GM12878 (cell line): ENCODE results near the gene MRPL36. TPM values are rescaled to one million over a fixed set of nuclear protein-coding genes. Genes with fewer than 3 reads are reported as not detected.

ENCODE experiments used
- ATAC-seq: fragments of 200-7000 bp; cut with Tn5 transposase; 3 replicates; pipeline ENCODE4 v1.9.1; 2020; ENCODE audit warnings: mild to moderate bottlenecking, moderate library complexity
- BruUV-seq: library from RNA; stranded (reverse); fragments of 400-500 nt; replicated peaks from 2 replicates; lab custom pipeline; 2021; lab: Mats Ljungman, UMichigan
- CTCF ChIA-PET: fragments of 300-600 bp; sonication (Branson Sonifier 250); formaldehyde crosslinking; extraction: SDS; loops from one replicate; lab custom pipeline; 2021; ENCODE audit warnings: inconsistent platforms; lab: Yijun Ruan, JAX
- POLR2A ChIA-PET: fragments of 350-600 bp; formaldehyde crosslinking; extraction: SDS; loops from one replicate; lab custom pipeline; 2021; ENCODE audit warnings: inconsistent platforms; lab: Charles Lee
- RAD21 ChIA-PET: fragments of 300-600 bp; sonication (Branson Sonifier 250); formaldehyde crosslinking; loops from one replicate; lab custom pipeline; 2023; ENCODE audit warnings: antibody characterized with exemption; ENCODE audit not compliant: unreplicated experiment; lab: Charles Lee
- SMC1A ChIA-PET: fragments of 300-600 bp; sonication (Branson Sonifier 250); formaldehyde crosslinking; loops from one replicate; lab custom pipeline; 2023; ENCODE audit not compliant: unreplicated experiment, uncharacterized antibody; lab: Charles Lee
- DNase-seq: peaks from one replicate; pipeline ENCODE4 v3.0.0-alpha.2; 2011; ENCODE audit warnings: low read depth, low spot score
- FAIRE-seq: peaks from 3 replicates; lab custom pipeline; 2011; peaks lifted over from hg19 to GRCh38; lab: Jason Lieb, UNC
- H2AFZ ChIP-seq: 2 replicates; pipeline ENCODE4 v1.6.0; 2011; ENCODE audit warnings: low read depth, low read length, control low read depth; ENCODE audit not compliant: control insufficient read depth
- H3K27ac ChIP-seq: 2 replicates; pipeline ENCODE4 v1.5.1; 2011; ENCODE audit warnings: control low read depth; ENCODE audit not compliant: control insufficient read depth, insufficient read depth
- H3K27me3 ChIP-seq, 2 experiments: replicated peaks in 1 of 2; 2 replicates each; pipeline versions ENCODE4 v1.6.0 to v1.6.1; 2011; ENCODE audit warnings: low read length in 1 of 2; ENCODE audit not compliant: control insufficient read depth in 2 of 2, insufficient read depth in 2 of 2
- H3K36me3 ChIP-seq, 2 experiments: 2 replicates each; pipeline ENCODE4 v1.5.1; 2011; ENCODE audit warnings: low read length in 1 of 2; ENCODE audit not compliant: control insufficient read depth in 2 of 2, insufficient read depth in 2 of 2
- H3K4me1 ChIP-seq: 2 replicates; pipeline ENCODE4 v1.6.1; 2011; ENCODE audit warnings: mild to moderate bottlenecking, low read length, moderate library complexity, mixed read lengths; ENCODE audit not compliant: control insufficient read depth, insufficient read depth
- H3K4me2 ChIP-seq: 2 replicates; pipeline ENCODE4 v1.6.0; 2011; ENCODE audit warnings: control low read depth; ENCODE audit not compliant: control insufficient read depth, insufficient read depth
- H3K4me3 ChIP-seq: fragments of 200-600 bp; sonication (generic); 2 replicates; pipeline ENCODE4 v1.5.1; 2016
- H3K79me2 ChIP-seq: 2 replicates; pipeline ENCODE4 v1.6.0; 2011; ENCODE audit warnings: low read length; ENCODE audit not compliant: control insufficient read depth, insufficient read depth
- H3K9ac ChIP-seq: 2 replicates; pipeline ENCODE4 v1.8.0; 2011; ENCODE audit warnings: low read length, control low read depth, mixed read lengths; ENCODE audit not compliant: control insufficient read depth, insufficient read depth
- H3K9me3 ChIP-seq: replicated peaks from 3 replicates; pipeline ENCODE4 v1.5.1; 2011; ENCODE audit warnings: mild to moderate bottlenecking, low read length; ENCODE audit not compliant: control insufficient read depth, insufficient read depth
- H4K20me1 ChIP-seq: 2 replicates; pipeline ENCODE4 v1.6.0; 2011; ENCODE audit not compliant: control insufficient read depth, insufficient read depth
- CBX3 ChIP-seq: fragments of 200-600 bp; sonication (generic); IDR thresholded peaks from 2 replicates; pipeline ENCODE4 v1.6.1; 2016; ENCODE audit warnings: low read depth, borderline replicate concordance
- CBX5 ChIP-seq: sonication (generic); IDR thresholded peaks from 2 replicates; pipeline ENCODE4 v1.6.1; 2016; ENCODE audit warnings: low read depth, moderate library complexity, mild to moderate bottlenecking, inconsistent platforms
- ETV6 ChIP-seq, 2 experiments: fragments of 450-650 bp in 1 of 2; IDR thresholded peaks in 1 of 2; conservative IDR thresholded peaks in 1 of 2; 2 replicates each; pipeline ENCODE4 v1.6.1; 2014; ENCODE audit warnings: antibody characterized with exemption in 1 of 2, borderline replicate concordance in 1 of 2, low read depth in 1 of 2, mild to moderate bottlenecking in 1 of 2, moderate library complexity in 1 of 2
- FOXM1 ChIP-seq: IDR thresholded peaks from 2 replicates; pipeline ENCODE4 v1.6.1; 2012; ENCODE audit warnings: low read depth, mild to moderate bottlenecking, inconsistent platforms, low read length, moderate library complexity
- GATAD2B ChIP-seq: fragments of 450-650 bp; conservative IDR thresholded peaks from 2 replicates; pipeline ENCODE4 v1.6.1; 2017; ENCODE audit warnings: low read depth, mild to moderate bottlenecking, moderate library complexity
- KDM1A ChIP-seq: fragments of 200-600 bp; sonication (generic); IDR thresholded peaks from 2 replicates; pipeline ENCODE4 v1.6.1; 2016; ENCODE audit warnings: borderline replicate concordance
- KLF5 ChIP-seq: fragments of 450-650 bp; IDR thresholded peaks from 2 replicates; pipeline ENCODE4 v1.6.1; 2014; ENCODE audit warnings: mild to moderate bottlenecking; ENCODE audit not compliant: partially characterized antibody
- NR2C2 ChIP-seq: IDR thresholded peaks from 2 replicates; pipeline ENCODE4 v1.6.1; 2011; ENCODE audit warnings: borderline replicate concordance, low read depth; ENCODE audit not compliant: control insufficient read depth, insufficient read length
- POLR2A ChIP-seq: IDR thresholded peaks from 2 replicates; pipeline ENCODE4 v1.6.1; 2011; ENCODE audit warnings: low read depth, mild to moderate bottlenecking, low read length
- RBBP5 ChIP-seq: fragments of 200-600 bp; sonication (generic); conservative IDR thresholded peaks from 2 replicates; pipeline ENCODE4 v1.6.1; 2016
- RUNX3 ChIP-seq: IDR thresholded peaks from 2 replicates; pipeline ENCODE4 v1.6.1; 2012; ENCODE audit warnings: low read length, inconsistent platforms
- SIN3A ChIP-seq: IDR thresholded peaks from 2 replicates; pipeline ENCODE4 v1.6.1; 2012; ENCODE audit warnings: low read depth, low read length, improper control_type of control experiment
- SREBF1 ChIP-seq: IDR thresholded peaks from 2 replicates; pipeline ENCODE4 v1.6.1; 2012; ENCODE audit warnings: mild to moderate bottlenecking, low read length
- STAT1 ChIP-seq: fragments of 450-650 bp; conservative IDR thresholded peaks from 2 replicates; pipeline ENCODE4 v1.6.1; 2014; ENCODE audit warnings: antibody characterized with exemption, mild to moderate bottlenecking
- SUZ12 ChIP-seq: fragments of 200-600 bp; sonication (generic); IDR thresholded peaks from one replicate; pipeline ENCODE4 v1.6.1; 2018; ENCODE audit warnings: antibody characterized with exemption, mild to moderate bottlenecking; ENCODE audit not compliant: unreplicated experiment
- ZBED1 ChIP-seq: IDR thresholded peaks from 2 replicates; pipeline ENCODE4 v1.6.1; 2016; ENCODE audit warnings: borderline replicate concordance
- WGBS: methylation state at CpG from one replicate; pipeline ENCODE4 v1.1.6; 2016; ENCODE audit warnings: low lambda C conversion rate; ENCODE audit not compliant: insufficient replicate concordance, insufficient coverage; ENCODE audit errors: missing lambda C conversion rate; 5-methylcytosine and 5-hydroxymethylcytosine counted together
- in situ Hi-C: fragments of 300-500 bp; cut with MboI; formaldehyde crosslinking; loops from 9 replicates; pipeline ENCODE4 v1.14.3; 2018; ENCODE audit warnings: mixed read lengths
- intact Hi-C: fragments of 100-400 bp; cut with micrococcal nuclease; formaldehyde crosslinking; loops from one replicate; pipeline ENCODE4 v1.14.2; 2022; ENCODE audit not compliant: unreplicated experiment
- polyA plus RNA-seq, 11 experiments: library from polyadenylated mRNA; depleted of rRNA in 4 of 11; unstranded in 6 of 11; stranded (reverse) in 5 of 11; fragments of >200 nt; fragmentation: Nextera tagmentation in 4 of 11; fragmentation: Illumina TruSeq in 1 of 11; extraction: Ambion mirVana in 4 of 11; extraction: Trizol in 1 of 11; gene quantifications; 1 replicate in 1 of 11; 2 replicates in 10 of 11; pipeline versions ENCODE4 v1.2.1 to v1.2.3, GENCODE V29; 2011 to 2016; ENCODE audit warnings: inconsistent platforms in 2 of 11, missing spikeins in 2 of 11, low read depth in 1 of 11
- total RNA-seq, 4 experiments: library from RNA; depleted of rRNA in 3 of 4; stranded (reverse); fragments of >200 nt in 3 of 4; fragmentation: Illumina TruSeq in 1 of 4; extraction: Trizol in 1 of 4; gene quantifications; 2 replicates each; pipeline versions ENCODE4 v1.2.1 to v1.2.3, GENCODE V29; 2013 to 2021
- TF ChIP-seq, protein P1 (sequence below): fragments of 450-650 bp; IDR thresholded peaks from 2 replicates; pipeline ENCODE4 v1.6.1; 2016; ENCODE audit warnings: mild to moderate bottlenecking, moderate library complexity, borderline replicate concordance
- TF ChIP-seq, protein P2 (sequence below): fragments of 450-650 bp; IDR thresholded peaks from 2 replicates; pipeline ENCODE4 v1.6.1; 2016; ENCODE audit warnings: mild to moderate bottlenecking
- TF ChIP-seq, protein P3 (sequence below): fragments of 450-650 bp; IDR thresholded peaks from 2 replicates; pipeline ENCODE4 v1.6.1; 2016; ENCODE audit warnings: mild to moderate bottlenecking

The MRPL36 gene
- total and polyA plus RNA-seq, 10 of the 15 experiments (the other 5 are each of a cell fraction or from before 2014, with no cell fraction given) = 89.2 to 559 (median 152) TPM

DNA sequence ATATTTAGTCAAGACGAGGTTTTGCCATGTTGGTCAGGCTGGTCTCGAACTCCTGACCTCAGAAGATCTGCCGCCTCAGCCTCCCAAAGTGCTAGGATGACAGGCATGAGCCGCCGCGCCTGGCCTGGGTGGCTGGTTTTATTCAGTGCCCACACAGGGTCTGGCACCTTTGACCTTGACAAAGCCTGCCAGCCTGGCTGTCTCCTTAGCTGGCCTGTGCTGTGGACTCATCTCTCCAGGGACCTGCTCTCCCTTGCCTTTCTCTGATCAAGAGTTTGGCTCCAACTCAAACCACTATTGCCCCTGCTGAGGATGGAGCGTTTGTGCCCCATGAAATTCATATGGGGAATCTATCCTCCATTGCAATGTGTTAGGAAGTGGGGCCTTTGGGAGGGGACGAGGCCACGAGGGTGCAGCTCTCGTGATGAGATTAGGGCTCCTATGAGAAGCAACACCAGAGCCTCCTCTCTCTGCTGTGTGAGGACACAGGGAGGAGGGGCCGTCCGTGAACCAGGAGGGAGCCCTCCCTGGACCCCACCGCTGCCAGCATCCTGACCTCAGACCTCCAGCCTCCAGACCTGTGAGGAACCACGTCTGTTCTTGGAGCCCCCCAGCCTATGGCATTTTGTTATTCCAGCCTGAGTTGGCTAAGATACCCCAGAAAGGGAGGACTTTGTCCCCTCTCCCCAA, 45.0 kb downstream of the MRPL36 start:
- ChIA-PET CTCF (no interaction called here), RAD21 (no interaction called here), POLR2A (no interaction called here), SMC1A (no interaction called here)
- intact Hi-C loops (no loop called here), in situ Hi-C loops (no loop called here)
- H3K36me3 ChIP-seq = no peaks in the 10 kb centered on the region
- no peak for ATAC-seq
- H3K4me1 ChIP-seq = no peaks in the 10 kb centered on the region
- FAIRE-seq = no peak
- DNase-seq = no peak
- H3K9ac ChIP-seq = no peak overlapping the region
- H3K79me2 ChIP-seq = no peaks in the 10 kb centered on the region
- no peak overlapping the region for H2AFZ ChIP-seq
- H4K20me1 ChIP-seq = no peaks in the 10 kb centered on the region
- no peak overlapping the region for H3K27ac ChIP-seq
- no TSS peak for BruUV-seq
- no peak overlapping the region for H3K4me2 ChIP-seq
- no peaks in the 10 kb centered on the region; the same call in 1 of the 3 replicates for H3K9me3 ChIP-seq
- no peak overlapping the region for H3K4me3 ChIP-seq
- 43% methylated on average over 14 of the region's 14 CpGs for WGBS
- H3K27me3 ChIP-seq = no peaks in the 10 kb centered on the region; a peak in 2 of 4 replicates
- no peak for TF ChIP-seq FOXM1
- no peak for TF ChIP-seq CBX5
- TF ChIP-seq STAT1 = no peak
- no peak for TF ChIP-seq KDM1A
- TF ChIP-seq, protein P1, sequence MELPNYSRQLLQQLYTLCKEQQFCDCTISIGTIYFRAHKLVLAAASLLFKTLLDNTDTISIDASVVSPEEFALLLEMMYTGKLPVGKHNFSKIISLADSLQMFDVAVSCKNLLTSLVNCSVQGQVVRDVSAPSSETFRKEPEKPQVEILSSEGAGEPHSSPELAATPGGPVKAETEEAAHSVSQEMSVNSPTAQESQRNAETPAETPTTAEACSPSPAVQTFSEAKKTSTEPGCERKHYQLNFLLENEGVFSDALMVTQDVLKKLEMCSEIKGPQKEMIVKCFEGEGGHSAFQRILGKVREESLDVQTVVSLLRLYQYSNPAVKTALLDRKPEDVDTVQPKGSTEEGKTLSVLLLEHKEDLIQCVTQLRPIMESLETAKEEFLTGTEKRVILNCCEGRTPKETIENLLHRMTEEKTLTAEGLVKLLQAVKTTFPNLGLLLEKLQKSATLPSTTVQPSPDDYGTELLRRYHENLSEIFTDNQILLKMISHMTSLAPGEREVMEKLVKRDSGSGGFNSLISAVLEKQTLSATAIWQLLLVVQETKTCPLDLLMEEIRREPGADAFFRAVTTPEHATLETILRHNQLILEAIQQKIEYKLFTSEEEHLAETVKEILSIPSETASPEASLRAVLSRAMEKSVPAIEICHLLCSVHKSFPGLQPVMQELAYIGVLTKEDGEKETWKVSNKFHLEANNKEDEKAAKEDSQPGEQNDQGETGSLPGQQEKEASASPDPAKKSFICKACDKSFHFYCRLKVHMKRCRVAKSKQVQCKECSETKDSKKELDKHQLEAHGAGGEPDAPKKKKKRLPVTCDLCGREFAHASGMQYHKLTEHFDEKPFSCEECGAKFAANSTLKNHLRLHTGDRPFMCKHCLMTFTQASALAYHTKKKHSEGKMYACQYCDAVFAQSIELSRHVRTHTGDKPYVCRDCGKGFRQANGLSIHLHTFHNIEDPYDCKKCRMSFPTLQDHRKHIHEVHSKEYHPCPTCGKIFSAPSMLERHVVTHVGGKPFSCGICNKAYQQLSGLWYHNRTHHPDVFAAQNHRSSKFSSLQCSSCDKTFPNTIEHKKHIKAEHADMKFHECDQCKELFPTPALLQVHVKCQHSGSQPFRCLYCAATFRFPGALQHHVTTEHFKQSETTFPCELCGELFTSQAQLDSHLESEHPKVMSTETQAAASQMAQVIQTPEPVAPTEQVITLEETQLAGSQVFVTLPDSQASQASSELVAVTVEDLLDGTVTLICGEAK = no peak
- TF ChIP-seq POLR2A = no peak
- no peak for TF ChIP-seq ZBED1
- TF ChIP-seq NR2C2 = no peak
- TF ChIP-seq SREBF1 = no peak
- TF ChIP-seq ETV6 (conservative IDR thresholded peaks at IDR 0.05 in 1 of 2, IDR thresholded peaks at IDR 0.05 in 1 of 2; ENCODE audit: borderline replicate concordance in 1 of 2, low read depth in 1 of 2) = no peak
- TF ChIP-seq CBX3 = no peak
- TF ChIP-seq KLF5 = no peak
- TF ChIP-seq, protein P2, sequence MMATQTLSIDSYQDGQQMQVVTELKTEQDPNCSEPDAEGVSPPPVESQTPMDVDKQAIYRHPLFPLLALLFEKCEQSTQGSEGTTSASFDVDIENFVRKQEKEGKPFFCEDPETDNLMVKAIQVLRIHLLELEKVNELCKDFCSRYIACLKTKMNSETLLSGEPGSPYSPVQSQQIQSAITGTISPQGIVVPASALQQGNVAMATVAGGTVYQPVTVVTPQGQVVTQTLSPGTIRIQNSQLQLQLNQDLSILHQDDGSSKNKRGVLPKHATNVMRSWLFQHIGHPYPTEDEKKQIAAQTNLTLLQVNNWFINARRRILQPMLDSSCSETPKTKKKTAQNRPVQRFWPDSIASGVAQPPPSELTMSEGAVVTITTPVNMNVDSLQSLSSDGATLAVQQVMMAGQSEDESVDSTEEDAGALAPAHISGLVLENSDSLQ = no peak
- TF ChIP-seq SUZ12 = no peak
- TF ChIP-seq, protein P3, sequence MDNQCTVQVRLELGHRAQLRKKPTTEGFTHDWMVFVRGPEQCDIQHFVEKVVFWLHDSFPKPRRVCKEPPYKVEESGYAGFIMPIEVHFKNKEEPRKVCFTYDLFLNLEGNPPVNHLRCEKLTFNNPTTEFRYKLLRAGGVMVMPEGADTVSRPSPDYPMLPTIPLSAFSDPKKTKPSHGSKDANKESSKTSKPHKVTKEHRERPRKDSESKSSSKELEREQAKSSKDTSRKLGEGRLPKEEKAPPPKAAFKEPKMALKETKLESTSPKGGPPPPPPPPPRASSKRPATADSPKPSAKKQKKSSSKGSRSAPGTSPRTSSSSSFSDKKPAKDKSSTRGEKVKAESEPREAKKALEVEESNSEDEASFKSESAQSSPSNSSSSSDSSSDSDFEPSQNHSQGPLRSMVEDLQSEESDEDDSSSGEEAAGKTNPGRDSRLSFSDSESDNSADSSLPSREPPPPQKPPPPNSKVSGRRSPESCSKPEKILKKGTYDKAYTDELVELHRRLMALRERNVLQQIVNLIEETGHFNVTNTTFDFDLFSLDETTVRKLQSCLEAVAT = no peak
- no peak for TF ChIP-seq RUNX3
- TF ChIP-seq RBBP5 = no peak
- TF ChIP-seq SIN3A = no peak
- TF ChIP-seq GATAD2B = no peak
